SK-N-SH (cell line): Measurements from ENCODE around the gene TRPM3. TPM values are rescaled to one million over a fixed set of nuclear protein-coding genes. Genes with fewer than 3 reads are reported as not detected.

Experiments used
- CTCF ChIA-PET: fragments of 300-600, 350-600 bp; formaldehyde crosslinking; extraction: SDS; loops from one replicate; lab custom pipeline; 2021; lab: Yijun Ruan, JAX
- POLR2A ChIA-PET: fragments of 350-600 bp; sonication (Branson Sonifier 250); formaldehyde crosslinking; extraction: SDS; loops from one replicate; lab custom pipeline; 2020; ENCODE audit warnings: antibody characterized with exemption, inconsistent platforms; lab: Yijun Ruan, JAX
- DNase-seq: peaks from one replicate; pipeline ENCODE4 v3.0.0; 2012
- H2AFZ ChIP-seq: fragments of 200-600 bp; sonication (generic); 2 replicates; pipeline ENCODE4 v1.8.1; 2016; ENCODE audit warnings: antibody characterized with exemption, mild to moderate bottlenecking, low read depth
- H3F3A ChIP-seq: fragments of 200-600 bp; sonication (generic); replicated peaks from 2 replicates; pipeline ENCODE3; 2016; ENCODE audit warnings: antibody characterized with exemption, mild to moderate bottlenecking; ENCODE audit not compliant: insufficient read depth
- H3K27ac ChIP-seq, 2 experiments: fragments of 200-500 bp in 1 of 2; fragments of 200-600 bp in 1 of 2; sonication (Bioruptor generic) in 1 of 2; sonication (generic), shearing (Covaris generic) in 1 of 2; 2 replicates each; pipeline versions ENCODE4 v1.5.1 to v1.6.1; 2014 to 2016; ENCODE audit warnings: low read depth in 2 of 2, inconsistent platforms in 1 of 2, low read length in 1 of 2, mild to moderate bottlenecking in 1 of 2, mixed read lengths in 1 of 2
- H3K27me3 ChIP-seq: fragments of 200-600 bp; sonication (generic), shearing (Covaris generic); 2 replicates; pipeline ENCODE4 v1.6.1; 2016; ENCODE audit warnings: mixed run types; ENCODE audit not compliant: insufficient read depth
- H3K36me3 ChIP-seq, 2 experiments: fragments of 200-500 bp in 1 of 2; fragments of 200-600 bp in 1 of 2; sonication (Bioruptor generic) in 1 of 2; sonication (generic) in 1 of 2; replicated peaks in 1 of 2; 2 replicates each; pipeline versions ENCODE3 to v1.5.1; 2014 to 2016; ENCODE audit warnings: low read length in 1 of 2, mild to moderate bottlenecking in 1 of 2; ENCODE audit not compliant: insufficient read depth in 2 of 2, control insufficient read depth in 1 of 2
- H3K4me1 ChIP-seq, 2 experiments: fragments of 200-500 bp in 1 of 2; fragments of 200-600 bp in 1 of 2; sonication (Bioruptor generic) in 1 of 2; sonication (generic), shearing (Covaris generic) in 1 of 2; 2 replicates each; pipeline versions ENCODE4 v1.5.1 to v1.6.1; 2014 to 2016; ENCODE audit warnings: low read depth in 1 of 2, low read length in 1 of 2, mixed run types in 1 of 2; ENCODE audit not compliant: insufficient read depth in 2 of 2, control insufficient read depth in 1 of 2
- H3K4me2 ChIP-seq: fragments of 200-600 bp; sonication (generic), shearing (Covaris generic); 2 replicates; pipeline ENCODE4 v1.6.1; 2017; ENCODE audit warnings: mixed run types
- H3K4me3 ChIP-seq, 2 experiments: fragments of 200-500 bp in 1 of 2; fragments of 200-600 bp in 1 of 2; sonication (Bioruptor generic) in 1 of 2; sonication (generic), shearing (Covaris generic) in 1 of 2; 2 replicates each; pipeline versions ENCODE4 v1.5.1 to v1.8.1; 2014 to 2016; ENCODE audit warnings: low read depth in 2 of 2, inconsistent platforms in 1 of 2, low read length in 1 of 2, mild to moderate bottlenecking in 1 of 2, mixed read lengths in 1 of 2, moderate library complexity in 1 of 2
- H3K79me2 ChIP-seq: fragments of 200-600 bp; sonication (generic); 2 replicates; pipeline ENCODE4 v1.8.1; 2017; ENCODE audit warnings: mild to moderate bottlenecking; ENCODE audit not compliant: insufficient read depth
- H3K9ac ChIP-seq: fragments of 200-600 bp; sonication (generic); 2 replicates; pipeline ENCODE4 v1.6.1; 2017; ENCODE audit warnings: mixed run types
- H3K9me2 ChIP-seq: fragments of 200-600 bp; sonication (generic); 2 replicates; pipeline ENCODE4 v1.6.1; 2017; ENCODE audit warnings: mixed run types
- H3K9me3 ChIP-seq: fragments of 200-600 bp; sonication (generic); 2 replicates; pipeline ENCODE4 v1.6.1; 2017; ENCODE audit warnings: mixed run types, mild to moderate bottlenecking, moderate library complexity
- H4K20me1 ChIP-seq: fragments of 200-600 bp; sonication (generic); 2 replicates; pipeline ENCODE4 v1.6.1; 2017; ENCODE audit warnings: mild to moderate bottlenecking, mixed run types; ENCODE audit not compliant: insufficient read depth
- CHD2 ChIP-seq: fragments of 150-350 bp; IDR thresholded peaks from 2 replicates; pipeline ENCODE4 v1.6.1; 2018; ENCODE audit warnings: low read length; ENCODE audit not compliant: partially characterized antibody
- EP300 ChIP-seq, 2 experiments: IDR thresholded peaks; 2 replicates each; pipeline versions ENCODE4 v1.4.0 to v1.6.1; 2012; ENCODE audit warnings: borderline replicate concordance in 1 of 2, low read depth in 1 of 2, low read length in 1 of 2
- EZH2phosphoT487 ChIP-seq: fragments of 200-600 bp; sonication (generic); IDR thresholded peaks from 2 replicates; pipeline ENCODE4 v1.6.1; 2017; ENCODE audit warnings: low read depth, mixed run types, mild to moderate bottlenecking, antibody characterized with exemption, moderate library complexity, borderline replicate concordance
- FOSL2 ChIP-seq: IDR thresholded peaks from 2 replicates; pipeline ENCODE4 v1.4.0; 2012; ENCODE audit warnings: low read depth, mild to moderate bottlenecking, moderate library complexity, borderline replicate concordance
- REST ChIP-seq: IDR thresholded peaks from 2 replicates; pipeline ENCODE4 v1.6.1; 2012; ENCODE audit warnings: mild to moderate bottlenecking, low read depth, low read length, moderate library complexity
- RXRA ChIP-seq: IDR thresholded peaks from 2 replicates; pipeline ENCODE4 v1.4.0; 2012; ENCODE audit warnings: low read depth, mild to moderate bottlenecking, borderline replicate concordance
- SIN3A ChIP-seq: IDR thresholded peaks from 2 replicates; pipeline ENCODE4 v1.6.1; 2012; ENCODE audit warnings: low read depth, mild to moderate bottlenecking, low read length, moderate library complexity, borderline replicate concordance
- TAF1 ChIP-seq: IDR thresholded peaks from 2 replicates; pipeline ENCODE4 v1.6.1; 2012; ENCODE audit warnings: low read depth, mild to moderate bottlenecking, low read length, moderate library complexity, borderline replicate concordance
- TEAD4 ChIP-seq: IDR thresholded peaks from 2 replicates; pipeline ENCODE4 v1.4.0; 2012; ENCODE audit warnings: mild to moderate bottlenecking, borderline replicate concordance; ENCODE audit not compliant: insufficient read depth
- USF2 ChIP-seq: fragments of 150-350 bp; IDR thresholded peaks from 2 replicates; pipeline ENCODE4 v1.6.1; 2017; ENCODE audit warnings: antibody characterized with exemption, low read length, low read depth, borderline replicate concordance
- YY1 ChIP-seq: IDR thresholded peaks from 2 replicates; pipeline ENCODE4 v1.4.0; 2012; ENCODE audit warnings: low read depth, mild to moderate bottlenecking
- ZBTB33 ChIP-seq: IDR thresholded peaks from 2 replicates; pipeline ENCODE4 v1.4.0; 2012; ENCODE audit warnings: low read depth, borderline replicate concordance
- WGBS: methylation state at CpG from one replicate; pipeline ENCODE4 v1.1.6; 2017; ENCODE audit warnings: low lambda C conversion rate; 5-methylcytosine and 5-hydroxymethylcytosine counted together
- polyA plus RNA-seq, 3 experiments: library from polyadenylated mRNA; depleted of rRNA; stranded (reverse); fragments of >200 nt; gene quantifications; 2 replicates each; pipeline ENCODE4 v1.2.3, GENCODE V29; 2012
- TF ChIP-seq, protein P1 (sequence below): IDR thresholded peaks from 2 replicates; pipeline ENCODE4 v1.4.0; 2012; ENCODE audit warnings: low read depth
- TF ChIP-seq, protein P2 (sequence below): IDR thresholded peaks from 2 replicates; pipeline ENCODE4; 2012
- TF ChIP-seq, protein P3 (sequence below): fragments of 200-600 bp; sonication (generic); IDR thresholded peaks from 2 replicates; pipeline ENCODE4 v1.6.1; 2017; ENCODE audit warnings: antibody characterized with exemption, mild to moderate bottlenecking, moderate library complexity

Gene TRPM3
- polyA plus RNA-seq, 1 of the 3 experiments (the other 2 are of a cell fraction) = not detected

DNA sequence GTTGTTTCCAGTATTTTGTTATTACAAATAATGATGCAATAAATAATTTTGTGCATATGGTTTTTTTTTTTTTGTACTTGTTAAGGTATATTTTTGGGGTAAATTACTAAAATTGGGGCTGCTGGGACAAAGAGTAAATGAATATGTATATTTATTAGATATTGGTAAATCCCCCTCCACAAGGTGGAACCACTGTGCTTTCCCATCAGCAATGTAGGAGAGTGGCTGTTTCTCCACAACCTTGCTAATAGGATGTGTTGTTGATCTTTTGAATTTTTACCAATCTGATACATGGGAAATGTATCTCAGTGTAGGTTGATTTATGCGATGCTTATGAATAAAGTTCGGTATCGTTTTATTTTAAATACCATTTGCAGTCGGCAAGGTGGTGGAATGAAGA, 118.1 kb downstream of the TRPM3 start:
- Histone ChIP-seq H3K27me3 (no peaks in the 10 kb centered on the region), H3K4me1 (no peaks in the 10 kb centered on the region), H3K9me3 (peaks cover 7% of the 10 kb centered on the region; the same call in 1 of the 2 replicates), H2AFZ (no peak overlapping the region), H3K27ac (no peak overlapping the region), H3K4me2 (no peak overlapping the region), H3K79me2 (no peaks in the 10 kb centered on the region), H3K9ac (no peak overlapping the region), H3K36me3 (no peaks in the 10 kb centered on the region), H3F3A (no peaks in the 10 kb centered on the region), H4K20me1 (no peaks in the 10 kb centered on the region), H3K9me2 (no peaks in the 10 kb centered on the region), H3K4me3 (no peak overlapping the region)
- ChIA-PET CTCF (interaction anchor here (1.1 kb wide), 1 partner anchor 11 kb away, joined by 3 read pairs; no protein-coding TSS in a partner anchor), POLR2A (no interaction called here)
- 20% methylated on average over 4 of the region's 4 CpGs for WGBS
- no peak for DNase-seq
- TF ChIP-seq, protein P1, sequence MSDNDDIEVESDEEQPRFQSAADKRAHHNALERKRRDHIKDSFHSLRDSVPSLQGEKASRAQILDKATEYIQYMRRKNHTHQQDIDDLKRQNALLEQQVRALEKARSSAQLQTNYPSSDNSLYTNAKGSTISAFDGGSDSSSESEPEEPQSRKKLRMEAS = no peak
- TF ChIP-seq SIN3A = no peak
- no peak for TF ChIP-seq TEAD4
- no peak for TF ChIP-seq TAF1
- TF ChIP-seq ZBTB33 = no peak
- TF ChIP-seq EP300 (IDR thresholded peaks at IDR 0.05; ENCODE audit: borderline replicate concordance in 1 of 2, low read depth in 1 of 2, low read length in 1 of 2) = no peak
- TF ChIP-seq USF2 = no peak

GRCh38 chr9:71001780-71002386, 119.5 kb downstream of the TRPM3 start:
- ChIA-PET POLR2A (no interaction called here), CTCF (interaction anchor here (0.7 to 1.4 kb wide), 6 partner anchors 22 to 795 kb away, joined by 3 to 12 read pairs (median 3); no protein-coding TSS in a partner anchor)
- no peaks in the 10 kb centered on the region for H3F3A ChIP-seq
- H4K20me1 ChIP-seq = no peaks in the 10 kb centered on the region
- DNase-seq = peak; percentile 3
- no peaks in the 10 kb centered on the region; the same call in 1 of the 2 replicates for H3K27me3 ChIP-seq
- H3K79me2 ChIP-seq = no peaks in the 10 kb centered on the region
- H3K9me2 ChIP-seq = no peaks in the 10 kb centered on the region
- H3K9me3 ChIP-seq = peaks cover 7% of the 10 kb centered on the region; the same call in 1 of the 2 replicates
- no peak overlapping the region for H3K27ac ChIP-seq
- no peak overlapping the region for H3K9ac ChIP-seq
- H3K4me1 ChIP-seq = no peaks in the 10 kb centered on the region
- H2AFZ ChIP-seq = no peak overlapping the region
- no peak overlapping the region for H3K4me3 ChIP-seq
- H3K4me2 ChIP-seq = no peak overlapping the region
- no peaks in the 10 kb centered on the region for H3K36me3 ChIP-seq
- WGBS = 6% methylated on average over 5 of the region's 5 CpGs
- no peak for TF ChIP-seq FOSL2
- no peak for TF ChIP-seq RXRA
- TF ChIP-seq CHD2 = no peak
- no peak for TF ChIP-seq YY1
- no peak for TF ChIP-seq REST
- TF ChIP-seq TAF1 = no peak
- TF ChIP-seq, protein P2, sequence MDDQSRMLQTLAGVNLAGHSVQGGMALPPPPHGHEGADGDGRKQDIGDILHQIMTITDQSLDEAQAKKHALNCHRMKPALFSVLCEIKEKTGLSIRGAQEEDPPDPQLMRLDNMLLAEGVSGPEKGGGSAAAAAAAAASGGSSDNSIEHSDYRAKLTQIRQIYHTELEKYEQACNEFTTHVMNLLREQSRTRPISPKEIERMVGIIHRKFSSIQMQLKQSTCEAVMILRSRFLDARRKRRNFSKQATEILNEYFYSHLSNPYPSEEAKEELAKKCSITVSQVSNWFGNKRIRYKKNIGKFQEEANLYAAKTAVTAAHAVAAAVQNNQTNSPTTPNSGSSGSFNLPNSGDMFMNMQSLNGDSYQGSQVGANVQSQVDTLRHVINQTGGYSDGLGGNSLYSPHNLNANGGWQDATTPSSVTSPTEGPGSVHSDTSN = no peak
- no peak for TF ChIP-seq SIN3A
- no peak for TF ChIP-seq EZH2phosphoT487
- TF ChIP-seq, protein P3, sequence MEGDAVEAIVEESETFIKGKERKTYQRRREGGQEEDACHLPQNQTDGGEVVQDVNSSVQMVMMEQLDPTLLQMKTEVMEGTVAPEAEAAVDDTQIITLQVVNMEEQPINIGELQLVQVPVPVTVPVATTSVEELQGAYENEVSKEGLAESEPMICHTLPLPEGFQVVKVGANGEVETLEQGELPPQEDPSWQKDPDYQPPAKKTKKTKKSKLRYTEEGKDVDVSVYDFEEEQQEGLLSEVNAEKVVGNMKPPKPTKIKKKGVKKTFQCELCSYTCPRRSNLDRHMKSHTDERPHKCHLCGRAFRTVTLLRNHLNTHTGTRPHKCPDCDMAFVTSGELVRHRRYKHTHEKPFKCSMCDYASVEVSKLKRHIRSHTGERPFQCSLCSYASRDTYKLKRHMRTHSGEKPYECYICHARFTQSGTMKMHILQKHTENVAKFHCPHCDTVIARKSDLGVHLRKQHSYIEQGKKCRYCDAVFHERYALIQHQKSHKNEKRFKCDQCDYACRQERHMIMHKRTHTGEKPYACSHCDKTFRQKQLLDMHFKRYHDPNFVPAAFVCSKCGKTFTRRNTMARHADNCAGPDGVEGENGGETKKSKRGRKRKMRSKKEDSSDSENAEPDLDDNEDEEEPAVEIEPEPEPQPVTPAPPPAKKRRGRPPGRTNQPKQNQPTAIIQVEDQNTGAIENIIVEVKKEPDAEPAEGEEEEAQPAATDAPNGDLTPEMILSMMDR = peak; percentile 62
